Rectal smooth muscle tissue (tissue), 1 donor: Measurements from ENCODE around the gene DUS1L.
A peak's percentile ranks its signal among the peaks of the same experiment; 100 is the strongest.

Experiments
- H3K27ac ChIP-seq: one replicate; pipeline ENCODE4 v1.7.0; 2013; ENCODE audit warnings: low read depth, low read length, inconsistent platforms
- H3K27me3 ChIP-seq: one replicate; pipeline ENCODE4 v1.7.0; 2013; ENCODE audit warnings: low read length; ENCODE audit not compliant: control insufficient read depth, insufficient read depth
- H3K36me3 ChIP-seq: one replicate; pipeline ENCODE4 v1.7.0; 2013; ENCODE audit warnings: low read length; ENCODE audit not compliant: control insufficient read depth, insufficient read depth
- H3K4me1 ChIP-seq: one replicate; pipeline ENCODE4 v1.7.0; 2013; ENCODE audit warnings: low read length; ENCODE audit not compliant: control insufficient read depth, insufficient read depth
- H3K4me3 ChIP-seq: one replicate; pipeline ENCODE4 v1.7.0; 2013; ENCODE audit warnings: low read length
- H3K9ac ChIP-seq: one replicate; pipeline ENCODE4 v1.7.0; 2013; ENCODE audit warnings: low read length

The DUS1L gene

GRCh38 chr17:82022310-82022980, 43.2 kb downstream of the DUS1L start, which contains the start of gene CENPX:
CENPX (minus strand) TSS chr17:82022878; CDS start chr17:82022861, 17 bp downstream.
- H3K4me1 ChIP-seq, result peaks cover 15% of the 10 kb centered on the region
- H3K4me3 ChIP-seq, result peak within 1 kb of the TSS; percentile 92
- no peaks in the 10 kb centered on the region for H3K27me3 ChIP-seq
- H3K9ac ChIP-seq, result peak within 1 kb of the TSS; percentile 68
- H3K36me3 ChIP-seq, result no peaks in the 10 kb centered on the region
- H3K27ac ChIP-seq, result peak within 1 kb of the TSS; percentile 61

DNA sequence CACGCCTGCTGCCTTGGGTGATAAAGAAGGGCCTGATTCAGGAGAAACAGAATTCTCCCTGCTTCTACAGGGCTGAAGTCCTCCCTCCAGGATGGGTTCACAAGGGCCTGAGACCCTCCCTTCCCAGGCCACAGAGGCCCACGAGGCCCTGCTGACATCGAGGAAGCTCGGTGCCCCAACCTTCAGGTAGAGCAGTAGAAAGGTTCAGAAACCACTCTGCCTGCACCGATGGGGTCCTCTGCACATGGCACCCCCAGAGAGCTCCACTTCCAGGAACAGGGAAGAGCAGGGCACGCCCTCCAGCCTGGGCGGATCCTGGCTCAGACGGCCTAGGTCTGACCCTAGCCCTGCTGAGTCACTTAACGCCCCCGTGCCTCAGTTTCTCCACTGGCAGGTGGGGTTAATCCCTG, 43.7 kb downstream of the DUS1L start:
- Histone ChIP-seq H3K9ac (peak overlapping the region; percentile 68), H3K4me3 (peak overlapping the region; percentile 92), H3K27ac (no peak overlapping the region), H3K36me3 (no peaks in the 10 kb centered on the region), H3K27me3 (no peaks in the 10 kb centered on the region), H3K4me1 (peaks cover 15% of the 10 kb centered on the region)

GRCh38 chr17:82021107-82021899, 44.3 kb downstream of the DUS1L start:
- no peaks in the 10 kb centered on the region for H3K36me3 ChIP-seq
- peak overlapping the region; percentile 92 for H3K4me3 ChIP-seq
- H3K4me1 ChIP-seq, result peaks cover 15% of the 10 kb centered on the region
- no peak overlapping the region for H3K9ac ChIP-seq
- H3K27ac ChIP-seq, result no peak overlapping the region
- H3K27me3 ChIP-seq, result no peaks in the 10 kb centered on the region

GRCh38 chr17:82020572-82021106, 45.0 kb downstream of the DUS1L start:
- H3K27ac ChIP-seq, result no peak overlapping the region
- peaks cover 15% of the 10 kb centered on the region for H3K4me1 ChIP-seq
- H3K27me3 ChIP-seq, result no peaks in the 10 kb centered on the region
- no peak overlapping the region for H3K9ac ChIP-seq
- peak overlapping the region; percentile 92 for H3K4me3 ChIP-seq
- no peaks in the 10 kb centered on the region for H3K36me3 ChIP-seq

DNA sequence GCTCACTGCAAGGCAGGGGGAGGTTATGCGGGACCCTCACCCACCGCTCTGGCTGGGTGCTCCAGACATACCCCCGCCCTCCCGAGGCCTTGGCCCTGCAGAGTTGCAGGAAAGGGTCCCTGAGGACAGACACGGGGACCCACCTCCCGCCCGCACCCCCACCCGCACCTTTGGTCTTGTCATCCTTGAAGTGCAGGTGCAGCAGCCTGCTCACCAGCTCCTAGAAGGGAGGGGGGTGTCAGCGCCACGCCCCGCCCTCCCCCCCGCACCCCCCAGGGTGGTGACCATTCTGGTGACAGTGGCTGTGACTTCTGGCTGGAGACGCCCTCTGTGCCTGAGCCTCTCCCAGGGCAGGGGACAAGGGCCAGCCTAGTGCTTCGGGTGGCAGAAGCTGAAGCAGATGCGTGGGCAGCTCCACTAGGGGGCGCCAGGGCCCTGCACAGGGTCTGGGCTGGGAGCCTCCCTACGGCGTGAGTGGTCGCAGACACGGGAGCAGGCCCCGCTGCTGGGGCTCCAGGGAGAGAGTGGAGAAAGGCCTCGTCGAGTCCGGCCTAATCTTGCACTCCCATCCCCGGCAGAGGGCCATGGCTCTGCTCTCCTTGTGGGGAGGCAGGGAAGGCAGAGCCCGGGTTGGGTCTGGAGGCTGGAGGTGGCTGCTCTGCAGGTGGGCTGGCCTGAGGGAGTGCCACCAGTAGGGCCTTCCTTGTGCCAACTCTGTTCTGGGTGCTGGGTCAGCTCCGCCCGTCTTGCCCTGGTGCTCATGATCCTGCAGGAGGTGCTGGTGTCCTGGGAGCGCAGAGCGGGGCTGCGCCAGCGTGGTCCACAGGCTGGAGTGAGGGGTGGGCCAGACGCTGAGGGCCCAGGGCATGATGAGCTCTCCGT, 45.7 kb downstream of the DUS1L start:
- Histone ChIP-seq H3K4me3 (no peak overlapping the region), H3K27ac (no peak overlapping the region), H3K4me1 (peaks cover 15% of the 10 kb centered on the region), H3K9ac (no peak overlapping the region), H3K36me3 (no peaks in the 10 kb centered on the region), H3K27me3 (no peaks in the 10 kb centered on the region)

GRCh38 chr17:82018989-82019689, 46.5 kb downstream of the DUS1L start:
- Histone ChIP-seq H3K36me3 (no peaks in the 10 kb centered on the region), H3K27ac (no peak overlapping the region), H3K4me1 (peaks cover 13% of the 10 kb centered on the region), H3K4me3 (no peak overlapping the region), H3K9ac (no peak overlapping the region), H3K27me3 (no peaks in the 10 kb centered on the region)

DNA sequence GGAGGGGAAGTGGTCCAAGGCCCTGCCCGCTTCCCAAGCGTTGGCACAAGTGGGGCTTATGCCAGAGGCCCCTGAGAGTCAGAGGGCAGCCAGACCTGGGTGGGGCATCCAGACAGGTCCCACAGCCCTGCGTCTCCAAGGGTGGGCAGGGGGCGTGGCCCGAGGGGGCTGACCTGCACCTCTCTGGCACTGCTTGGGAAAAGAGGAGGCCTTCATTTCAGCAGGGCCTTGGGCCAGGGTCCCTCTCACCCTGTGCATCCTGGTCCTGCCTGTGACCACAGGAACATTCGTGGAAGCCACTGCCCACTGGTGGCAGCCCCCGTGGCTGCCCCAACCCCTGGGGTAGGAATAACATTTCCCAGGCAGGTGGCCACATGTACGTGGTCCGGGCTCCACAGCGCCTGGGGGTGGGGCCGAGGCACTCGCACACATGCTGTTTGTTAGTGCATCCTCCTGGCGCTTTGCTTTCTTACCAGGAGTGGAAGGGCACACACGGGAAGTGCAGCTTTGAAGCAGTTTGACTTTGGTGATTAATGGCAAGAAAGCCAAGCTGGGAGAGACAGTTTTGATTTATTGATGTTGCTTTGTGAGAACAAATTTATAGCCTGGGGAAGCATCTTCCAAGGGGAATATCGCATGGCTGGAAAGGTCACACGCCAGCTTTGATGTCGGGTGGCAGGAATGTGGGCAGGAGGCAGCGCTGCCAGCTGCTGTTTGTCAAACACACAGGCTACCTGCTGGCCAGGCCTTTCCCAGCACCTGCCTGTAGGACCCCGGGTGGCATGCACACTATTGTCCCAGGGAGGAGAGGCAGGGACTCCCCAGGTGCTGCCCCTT, 47.2 kb downstream of the DUS1L start:
- no peaks in the 10 kb centered on the region for H3K27me3 ChIP-seq
- H3K27ac ChIP-seq, result no peak overlapping the region
- H3K4me1 ChIP-seq, result peaks cover 17% of the 10 kb centered on the region
- no peak overlapping the region for H3K4me3 ChIP-seq
- H3K9ac ChIP-seq, result no peak overlapping the region
- H3K36me3 ChIP-seq, result no peaks in the 10 kb centered on the region

- H3K9ac ChIP-seq, result no peak overlapping the region
- no peak overlapping the region for H3K4me3 ChIP-seq
- peaks cover 17% of the 10 kb centered on the region for H3K4me1 ChIP-seq
- no peaks in the 10 kb centered on the region for H3K27me3 ChIP-seq
- no peaks in the 10 kb centered on the region for H3K36me3 ChIP-seq
- H3K27ac ChIP-seq, result no peak overlapping the region
These were observed 47.9 kb downstream of the DUS1L start for GRCh38 chr17:82017612-82018151.

- H3K27me3 ChIP-seq, result no peaks in the 10 kb centered on the region
- no peak overlapping the region for H3K9ac ChIP-seq
- no peak overlapping the region for H3K27ac ChIP-seq
- H3K4me3 ChIP-seq, result no peak overlapping the region
- H3K36me3 ChIP-seq, result no peaks in the 10 kb centered on the region
- H3K4me1 ChIP-seq, result peaks cover 15% of the 10 kb centered on the region
These were observed 48.6 kb downstream of the DUS1L start for GRCh38 chr17:82016875-82017459.

GRCh38 chr17:82016061-82016874, 49.3 kb downstream of the DUS1L start:
- no peak overlapping the region for H3K4me3 ChIP-seq
- peaks cover 10% of the 10 kb centered on the region for H3K4me1 ChIP-seq
- no peaks in the 10 kb centered on the region for H3K27me3 ChIP-seq
- H3K36me3 ChIP-seq, result no peaks in the 10 kb centered on the region
- no peak overlapping the region for H3K9ac ChIP-seq
- no peak overlapping the region for H3K27ac ChIP-seq
